GM18508 (cell line): ENCODE data around the gene SLC6A7.

Experiments
- ATAC-seq: cut with Tn5 transposase; IDR thresholded peaks from one replicate; pipeline ENCODE4 v1.9.1; 2021; ENCODE audit warnings: moderate number of reproducible peaks; ENCODE audit not compliant: insufficient read depth, unreplicated experiment

SLC6A7 gene

DNA sequence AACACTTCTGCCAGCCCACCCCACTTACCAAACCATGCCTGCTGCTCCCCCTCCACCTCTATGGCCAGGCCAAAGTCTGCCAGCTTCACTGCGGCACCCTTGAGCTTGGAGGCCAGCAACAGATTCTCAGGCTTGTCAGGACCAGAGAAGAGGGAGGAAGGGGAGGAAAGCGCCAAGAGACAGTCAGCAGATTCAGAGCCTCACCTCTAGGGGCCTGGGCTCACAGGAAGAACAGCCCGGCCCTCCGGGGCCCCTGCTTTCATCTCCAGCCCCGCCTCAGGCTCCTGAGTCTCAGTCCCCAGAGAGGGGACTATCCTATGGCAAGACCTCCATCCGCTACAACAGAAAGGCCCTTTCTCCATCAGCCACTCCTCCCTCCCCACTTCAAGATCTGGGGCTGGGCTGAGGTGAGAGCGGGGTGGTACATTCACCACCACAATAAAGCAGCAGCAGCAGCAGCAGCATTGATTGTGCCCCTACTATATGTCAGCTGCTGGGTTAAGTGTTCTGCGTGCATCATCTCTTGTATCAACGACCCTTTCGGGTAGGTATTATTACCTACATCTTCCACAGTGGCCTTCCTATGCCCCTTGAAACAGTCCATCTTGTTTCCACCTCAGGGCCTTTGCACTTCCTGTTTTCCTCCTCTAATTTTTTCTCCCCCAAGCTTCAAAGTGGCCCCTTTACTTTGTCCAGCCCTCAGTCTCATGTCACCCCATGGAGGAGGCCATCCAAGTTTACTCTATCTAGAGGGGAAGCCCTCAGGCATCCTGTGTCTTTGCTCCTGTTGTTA lies 63.8 kb downstream of the SLC6A7 start:
- ATAC-seq = no peak

DNA sequence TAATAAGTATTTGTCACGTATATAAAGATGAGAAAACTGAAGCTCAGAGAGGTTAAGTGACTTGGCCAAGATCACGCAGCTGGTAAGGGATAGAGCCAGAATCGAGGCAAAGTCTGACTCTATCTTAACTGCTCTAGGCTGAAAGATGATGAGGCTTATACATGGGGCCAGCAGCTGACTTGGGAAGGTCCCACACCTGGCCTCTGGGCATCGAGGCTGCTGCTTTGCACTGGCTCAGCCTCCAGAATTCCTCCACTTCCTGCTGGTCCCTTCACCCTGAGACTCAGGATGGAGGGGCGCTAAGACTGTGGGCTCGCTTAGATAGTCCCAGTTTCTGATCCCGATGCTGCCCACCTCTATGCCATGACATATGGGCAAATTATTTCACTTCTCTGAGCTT lies 64.5 kb downstream of the SLC6A7 start:
- no peak for ATAC-seq

DNA sequence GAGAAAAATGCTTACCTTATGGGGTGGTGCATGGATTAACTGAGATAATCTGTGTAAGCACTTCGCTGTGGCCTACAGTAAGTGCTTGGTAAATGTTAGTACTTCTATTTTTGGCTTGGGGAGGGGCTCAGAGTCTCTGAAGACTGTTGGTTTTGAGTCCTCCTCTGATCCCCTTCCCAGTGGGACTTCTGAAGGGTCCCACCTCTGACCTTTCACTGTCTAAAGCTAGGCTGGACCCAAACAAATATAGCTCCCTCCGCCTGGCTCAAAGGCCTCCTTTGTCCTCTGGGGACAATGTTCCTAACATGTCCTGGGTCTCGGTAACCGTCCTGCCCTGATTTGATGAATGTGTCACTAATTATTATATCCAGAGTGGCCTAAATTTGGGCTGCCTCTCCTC lies 64.9 kb downstream of the SLC6A7 start:
- no peak for ATAC-seq

DNA sequence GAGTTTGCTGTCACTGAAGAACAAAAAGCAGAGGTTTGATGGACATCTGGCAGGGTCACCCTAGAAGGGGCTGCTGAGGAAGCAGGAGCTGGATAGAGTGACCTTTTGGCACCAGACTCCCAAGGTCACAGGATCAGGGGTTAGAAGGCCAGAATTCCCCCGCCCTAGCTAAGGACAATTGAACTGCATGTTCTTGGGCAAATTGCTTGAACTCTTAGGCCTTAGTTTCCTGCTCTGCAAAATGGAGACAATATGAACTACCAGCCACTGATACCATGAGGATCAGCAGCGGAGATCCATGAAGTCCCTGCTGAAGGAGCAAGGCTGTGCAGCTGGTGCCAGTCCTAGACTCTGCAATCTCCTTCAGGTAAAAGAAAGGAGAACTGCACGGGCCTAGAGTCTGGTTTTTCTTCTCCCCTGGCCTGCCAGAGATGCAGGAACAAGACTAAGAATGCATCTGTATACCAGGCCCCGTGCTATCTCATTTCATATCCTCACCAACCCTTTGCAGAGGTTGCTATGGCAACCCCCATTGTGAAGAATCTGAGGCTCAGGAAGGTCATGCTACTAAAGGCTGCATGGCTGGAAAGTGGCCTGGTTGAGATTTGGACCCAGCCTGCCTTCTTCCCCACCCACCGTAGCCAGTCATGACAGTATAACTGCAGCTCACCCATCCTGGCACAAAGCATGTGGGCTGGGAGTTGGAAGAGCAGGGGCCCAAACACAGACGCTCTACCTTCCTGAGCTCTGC lies 66.0 kb downstream of the SLC6A7 start:
- ATAC-seq = no peak

DNA sequence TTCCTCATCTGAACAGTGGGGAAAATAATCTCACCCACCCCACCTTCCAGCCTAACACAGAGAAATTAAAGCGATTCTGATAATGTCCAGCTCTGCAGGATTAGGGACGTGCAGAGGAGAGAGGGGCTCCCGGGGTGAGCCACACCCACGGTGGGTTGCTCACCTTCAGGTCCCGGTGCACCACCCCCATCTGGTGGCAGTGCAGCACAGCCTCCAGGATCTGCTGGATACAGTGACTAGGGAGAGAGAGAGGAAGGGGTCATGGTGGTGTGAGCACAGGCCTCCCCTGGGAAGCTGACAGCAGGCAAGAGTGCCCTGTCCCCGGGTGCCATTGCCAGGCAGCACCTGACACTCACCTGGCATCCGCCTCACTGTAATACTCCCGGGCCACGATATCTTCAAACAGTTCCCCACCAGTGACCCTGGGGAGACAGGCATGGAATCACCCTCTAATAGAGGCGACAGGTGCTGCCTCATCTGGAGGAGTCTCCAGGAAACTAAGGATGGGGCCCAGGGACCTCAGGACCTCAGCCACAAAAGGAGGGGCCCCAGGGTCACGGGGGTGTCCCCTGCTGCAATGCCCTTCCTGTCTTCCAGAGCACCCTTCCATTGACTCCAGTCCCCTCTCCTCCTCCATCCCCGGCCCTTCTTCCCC lies 66.7 kb downstream of the SLC6A7 start:
- ATAC-seq = no peak

DNA sequence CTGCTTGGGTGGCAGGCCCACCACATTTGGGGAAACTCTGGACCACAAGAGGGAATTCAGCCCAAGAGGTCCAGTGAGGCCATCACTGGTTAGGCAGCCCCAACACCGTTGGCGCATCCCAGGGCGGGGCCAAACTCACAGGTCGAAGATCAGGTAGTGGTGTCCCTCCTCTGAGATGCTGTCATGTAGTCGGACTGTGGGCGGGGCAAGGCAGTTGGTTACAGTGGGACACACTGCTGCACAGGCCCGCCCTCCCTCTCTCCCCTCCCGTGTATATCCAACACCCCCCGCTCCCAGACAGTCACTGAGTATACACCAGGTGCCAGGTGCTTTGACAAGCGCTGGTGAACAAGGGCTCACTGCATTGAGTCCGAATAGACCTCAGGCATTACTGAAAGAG lies 67.6 kb downstream of the SLC6A7 start:
- ATAC-seq = no peak

DNA sequence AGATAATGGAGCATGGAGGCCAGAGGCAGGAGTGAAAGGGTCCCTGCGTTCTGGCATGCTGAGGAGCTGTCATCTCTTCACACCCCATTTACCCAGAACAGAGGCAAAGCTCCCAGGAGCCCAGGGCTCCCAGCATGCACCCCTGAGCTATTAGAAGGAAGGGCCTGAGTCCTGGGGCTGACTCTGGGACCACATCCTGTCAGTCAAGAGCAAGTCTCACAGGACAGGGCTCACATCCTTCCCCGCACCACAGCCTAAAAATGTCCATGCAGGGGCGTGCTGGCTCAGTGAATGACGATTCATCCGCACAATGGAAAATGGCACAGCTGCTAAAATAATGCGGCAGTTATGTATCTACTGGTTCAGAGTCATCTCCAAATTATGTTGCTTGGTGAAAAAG lies 68.3 kb downstream of the SLC6A7 start:
- ATAC-seq = no peak
